ENCODE results near the gene ZPR1. TPM values are rescaled to one million over a fixed set of nuclear protein-coding genes. Genes with fewer than 3 reads are reported as not detected.

Gene ZPR1
- total RNA-seq, 1 donor, result 29.4 TPM

DNA sequence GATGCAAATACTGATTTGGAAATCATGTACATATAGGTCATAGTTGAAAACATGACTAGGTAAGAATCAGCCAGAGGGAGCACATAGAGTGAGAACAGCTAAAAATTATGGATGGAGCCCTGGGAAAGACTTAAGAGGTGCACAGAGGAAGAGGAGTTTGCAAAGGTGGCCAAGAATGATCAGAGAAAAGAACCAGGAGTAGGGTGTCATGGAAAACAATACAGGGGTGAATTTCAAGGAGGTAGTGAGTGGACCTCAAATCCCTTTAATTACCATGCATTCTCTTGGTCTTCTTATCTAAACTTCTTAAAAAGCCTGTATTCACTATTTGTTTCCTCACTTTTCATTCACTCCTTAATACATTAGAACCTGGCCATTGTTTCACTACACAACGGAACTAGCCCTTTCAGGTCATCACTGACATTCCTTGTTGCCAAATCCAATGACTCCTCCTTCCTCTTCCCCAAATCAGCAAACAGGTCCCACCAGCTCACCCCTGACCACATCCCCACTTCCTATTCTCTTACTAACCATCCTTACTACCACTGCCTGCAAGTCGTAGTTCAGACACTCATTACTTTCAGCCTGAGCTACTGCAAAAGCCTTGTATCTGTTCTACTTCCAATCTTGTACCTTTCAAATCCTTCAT lies 37.6 kb downstream of the ZPR1 start:
- TF ChIP-seq, protein P1, sequence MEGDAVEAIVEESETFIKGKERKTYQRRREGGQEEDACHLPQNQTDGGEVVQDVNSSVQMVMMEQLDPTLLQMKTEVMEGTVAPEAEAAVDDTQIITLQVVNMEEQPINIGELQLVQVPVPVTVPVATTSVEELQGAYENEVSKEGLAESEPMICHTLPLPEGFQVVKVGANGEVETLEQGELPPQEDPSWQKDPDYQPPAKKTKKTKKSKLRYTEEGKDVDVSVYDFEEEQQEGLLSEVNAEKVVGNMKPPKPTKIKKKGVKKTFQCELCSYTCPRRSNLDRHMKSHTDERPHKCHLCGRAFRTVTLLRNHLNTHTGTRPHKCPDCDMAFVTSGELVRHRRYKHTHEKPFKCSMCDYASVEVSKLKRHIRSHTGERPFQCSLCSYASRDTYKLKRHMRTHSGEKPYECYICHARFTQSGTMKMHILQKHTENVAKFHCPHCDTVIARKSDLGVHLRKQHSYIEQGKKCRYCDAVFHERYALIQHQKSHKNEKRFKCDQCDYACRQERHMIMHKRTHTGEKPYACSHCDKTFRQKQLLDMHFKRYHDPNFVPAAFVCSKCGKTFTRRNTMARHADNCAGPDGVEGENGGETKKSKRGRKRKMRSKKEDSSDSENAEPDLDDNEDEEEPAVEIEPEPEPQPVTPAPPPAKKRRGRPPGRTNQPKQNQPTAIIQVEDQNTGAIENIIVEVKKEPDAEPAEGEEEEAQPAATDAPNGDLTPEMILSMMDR (IDR thresholded peaks at IDR 0.05; ENCODE audit: insufficient read depth, low read depth, low read length), result no peak
- no peak for DNase-seq (ENCODE audit: low read depth)
- no peak overlapping the region for H3K4me3 ChIP-seq (ENCODE audit: low read depth, low read length)

DNA sequence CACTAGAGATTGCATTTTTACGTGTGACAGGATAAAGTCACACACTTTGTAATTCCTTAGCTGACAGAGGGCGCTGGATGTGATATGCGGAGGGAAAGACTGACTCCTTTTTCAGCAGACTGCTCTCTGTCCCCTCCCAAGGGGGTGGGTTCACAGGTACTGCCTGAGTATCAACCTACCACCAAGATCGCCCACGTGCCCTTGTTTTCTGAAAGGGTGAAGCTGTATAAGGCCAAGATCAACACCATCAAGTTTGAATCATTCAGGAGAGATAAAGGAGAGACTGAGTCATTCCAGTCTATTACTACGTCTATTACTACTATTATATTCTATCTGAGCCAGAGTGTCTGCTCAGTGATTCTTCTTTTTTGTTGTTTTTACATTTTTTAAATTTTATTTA lies 45.7 kb downstream of the ZPR1 start:
- TF ChIP-seq, protein P1 (IDR thresholded peaks at IDR 0.05; ENCODE audit: insufficient read depth, low read depth, low read length), result no peak
- H3K4me3 ChIP-seq (ENCODE audit: low read depth, low read length), result no peak overlapping the region
- peak; percentile 14 for DNase-seq (ENCODE audit: low read depth)

DNA sequence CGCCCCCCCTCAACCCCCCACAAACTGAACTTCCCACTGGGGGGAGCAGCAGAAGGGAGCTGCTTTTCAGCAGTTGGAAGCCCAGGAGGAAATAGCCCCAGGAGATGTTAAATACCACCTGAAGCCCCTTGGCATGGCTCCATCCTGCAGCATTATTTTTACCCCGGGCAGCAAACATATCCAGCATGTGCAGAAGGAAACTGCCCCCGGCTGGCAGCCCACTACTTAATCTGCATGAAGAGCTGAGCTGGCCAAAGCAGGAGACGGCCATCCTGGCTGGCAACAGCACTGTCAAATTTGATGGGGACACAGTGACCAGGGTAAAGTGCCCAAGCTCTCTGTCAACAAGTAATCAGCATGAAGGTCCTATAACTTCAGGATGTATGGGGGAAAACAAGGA lies 47.1 kb downstream of the ZPR1 start:
- TF ChIP-seq, protein P1 (IDR thresholded peaks at IDR 0.05; ENCODE audit: insufficient read depth, low read depth, low read length), result no peak
- no peak for DNase-seq (ENCODE audit: low read depth)
- no peak overlapping the region for H3K4me3 ChIP-seq (ENCODE audit: low read depth, low read length)

DNA sequence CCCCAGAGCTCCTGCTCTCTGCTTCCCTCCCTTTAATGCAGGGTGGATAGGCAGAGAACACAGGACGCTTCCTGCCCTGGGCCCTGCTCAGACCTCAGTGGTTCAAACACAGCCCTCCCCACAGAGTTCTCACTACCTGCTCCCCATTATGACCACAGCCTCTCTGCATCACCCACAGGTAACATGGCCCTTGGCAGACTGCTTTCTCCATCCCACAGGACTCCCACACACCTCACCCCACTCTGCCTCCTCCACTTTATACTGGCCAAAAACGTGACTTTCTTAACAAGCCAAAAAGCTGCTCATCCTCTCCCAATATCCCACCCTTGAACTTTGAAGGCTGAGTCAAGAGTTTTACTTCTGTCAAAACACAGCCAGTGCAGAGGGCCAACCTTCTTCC lies 48.8 kb downstream of the ZPR1 start:
- H3K4me3 ChIP-seq (ENCODE audit: low read depth, low read length), result no peak overlapping the region
- no peak for DNase-seq (ENCODE audit: low read depth)
- TF ChIP-seq, protein P1 (IDR thresholded peaks at IDR 0.05; ENCODE audit: insufficient read depth, low read depth, low read length), result no peak

DNA sequence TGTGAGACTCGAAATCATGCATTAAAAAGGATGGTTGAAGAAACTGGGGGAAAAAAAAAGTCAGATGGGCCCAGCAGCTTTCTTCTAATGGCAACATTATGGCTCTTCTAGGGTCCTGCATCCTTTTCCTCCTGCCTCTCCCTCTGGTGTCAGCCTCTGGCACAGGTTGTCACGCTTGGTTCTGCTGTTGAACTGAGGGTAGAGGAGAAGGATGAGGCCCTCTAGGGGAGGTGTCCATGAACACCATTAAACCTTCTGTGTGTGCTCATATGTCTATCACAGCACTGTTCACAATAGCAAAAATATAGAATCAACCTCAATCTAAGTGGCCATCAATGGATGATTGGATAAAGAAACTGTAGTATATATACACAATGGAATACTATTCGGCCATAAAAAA lies 51.1 kb downstream of the ZPR1 start:
- H3K4me3 ChIP-seq (ENCODE audit: low read depth, low read length), result no peak overlapping the region
- no peak for DNase-seq (ENCODE audit: low read depth)
- TF ChIP-seq, protein P1 (IDR thresholded peaks at IDR 0.05; ENCODE audit: insufficient read depth, low read depth, low read length), result peak; percentile 7

DNA sequence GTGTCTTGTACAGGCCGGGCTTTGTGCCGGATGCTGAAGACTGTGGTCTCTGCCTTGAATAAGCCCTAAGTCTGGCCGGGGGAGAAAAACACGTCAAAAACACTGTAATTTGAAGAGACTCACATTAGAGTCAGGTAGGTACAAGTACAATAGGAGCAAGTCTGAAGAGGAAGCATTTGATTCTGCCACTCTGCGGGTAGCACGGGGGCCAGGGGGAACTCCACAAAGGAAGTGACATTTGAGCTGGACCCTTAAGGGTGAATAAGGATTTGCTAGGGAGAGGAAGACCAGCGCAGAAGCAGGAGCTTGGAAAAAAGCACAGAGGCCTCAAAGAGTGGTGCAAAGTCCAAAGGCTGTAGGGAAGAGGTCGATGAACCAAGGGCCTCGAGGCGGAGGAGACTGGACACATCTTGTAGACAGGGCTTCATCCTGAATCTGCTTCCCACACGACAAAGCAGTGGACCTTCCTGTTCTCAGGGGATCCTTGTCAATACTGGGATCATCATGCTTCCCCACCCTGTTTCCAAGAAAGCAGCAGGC lies 53.8 kb downstream of the ZPR1 start:
- DNase-seq (ENCODE audit: low read depth), result no peak
- TF ChIP-seq, protein P1 (IDR thresholded peaks at IDR 0.05; ENCODE audit: insufficient read depth, low read depth, low read length), result no peak

More for the DNA sequence above, 53.8 kb downstream of the ZPR1 start:
- H3K4me3 ChIP-seq (ENCODE audit: low read depth, low read length), result no peak overlapping the region
